GM23338 (cell line): ENCODE results near the gene AKT2.

ENCODE experiments used
- CTCF ChIP-seq, 2 experiments: fragments of 200-600 bp in 1 of 2; sonication (generic) in 1 of 2; conservative IDR thresholded peaks; 2 replicates each; pipeline versions ENCODE4 v1.5.1 to v1.6.1; 2016 to 2017; ENCODE audit warnings: antibody characterized with exemption in 2 of 2, low read depth in 2 of 2, mild to moderate bottlenecking in 2 of 2, moderate library complexity in 1 of 2
- EZH2 ChIP-seq: fragments of 200-600 bp; sonication (generic); IDR thresholded peaks from one replicate; pipeline ENCODE4 v1.8.0; 2017; ENCODE audit warnings: antibody characterized with exemption, mild to moderate bottlenecking, low read depth; ENCODE audit not compliant: unreplicated experiment
- POLR2AphosphoS5 ChIP-seq: IDR thresholded peaks from 2 replicates; pipeline ENCODE4 v1.6.1; 2016; ENCODE audit warnings: antibody characterized with exemption, low read depth
- REST ChIP-seq: IDR thresholded peaks from one replicate; pipeline ENCODE4 v1.6.1; 2018; ENCODE audit warnings: antibody characterized with exemption; ENCODE audit not compliant: unreplicated experiment

GRCh38 chr19:40228863-40229262 is 56.3 kb downstream of the AKT2 start:
- no peak for TF ChIP-seq CTCF (conservative IDR thresholded peaks at IDR 0.05; ENCODE audit: low read depth in 2 of 2)
- TF ChIP-seq REST: no peak
- TF ChIP-seq EZH2: no peak
- TF ChIP-seq POLR2AphosphoS5: no peak
